OCI-LY1 (cell line): ENCODE data around the gene UGT1A5.
"Not testable (repeated sequence)": the region's sequence is repeated elsewhere in the genome, so short reads cannot be mapped to it uniquely, and the experiment has no call there.

ENCODE experiments used
- H2AFZ ChIP-seq: fragments of 200-600 bp; sonication (generic), shearing (Covaris generic); 2 replicates; pipeline ENCODE4 v1.6.0; 2014; ENCODE audit warnings: antibody characterized with exemption, mild to moderate bottlenecking, low read length
- H3F3A ChIP-seq: fragments of 200-600 bp; sonication (generic), shearing (Covaris generic); 2 replicates; pipeline ENCODE4 v1.6.0; 2014; ENCODE audit warnings: mild to moderate bottlenecking, antibody characterized with exemption, low read length, moderate library complexity; ENCODE audit not compliant: insufficient read depth
- H3K27ac ChIP-seq: fragments of 200-600 bp; sonication (generic); 2 replicates; pipeline ENCODE4 v1.5.1; 2014; ENCODE audit warnings: low read length, mixed run types, mild to moderate bottlenecking, low read depth; ENCODE audit not compliant: poor library complexity, severe bottlenecking
- H3K27me3 ChIP-seq: fragments of 200-600 bp; sonication (generic); 2 replicates; pipeline ENCODE4 v1.6.0; 2014; ENCODE audit warnings: antibody characterized with exemption, mild to moderate bottlenecking, low read length, moderate library complexity; ENCODE audit not compliant: insufficient read depth
- H3K36me3 ChIP-seq: fragments of 200-600 bp; sonication (generic); 2 replicates; pipeline ENCODE4 v1.6.1; 2014; ENCODE audit warnings: mild to moderate bottlenecking, antibody characterized with exemption, low read length, moderate library complexity, mixed read lengths; ENCODE audit not compliant: insufficient read depth
- H3K4me1 ChIP-seq: fragments of 200-600 bp; sonication (generic); 2 replicates; pipeline ENCODE4 v1.5.1; 2014; ENCODE audit warnings: mild to moderate bottlenecking, low read length, moderate library complexity; ENCODE audit not compliant: insufficient read depth, severe bottlenecking
- H3K4me2 ChIP-seq: fragments of 200-600 bp; sonication (generic), shearing (Covaris generic); 2 replicates; pipeline ENCODE4 v1.6.1; 2014; ENCODE audit warnings: low read length
- H3K4me3 ChIP-seq: fragments of 200-600 bp; sonication (generic); 2 replicates; pipeline ENCODE4 v1.5.1; 2014; ENCODE audit warnings: low read length, low read depth, mild to moderate bottlenecking, mixed read lengths; ENCODE audit not compliant: poor library complexity, severe bottlenecking
- H3K79me2 ChIP-seq: fragments of 200-600 bp; shearing (Covaris generic); 2 replicates; pipeline ENCODE4 v1.6.1; 2016; ENCODE audit warnings: mixed run types, low read length, mixed read lengths; ENCODE audit not compliant: insufficient read depth
- H3K9ac ChIP-seq: fragments of 200-600 bp; sonication (generic), shearing (Covaris generic); 2 replicates; pipeline ENCODE4 v1.6.1; 2014; ENCODE audit warnings: mild to moderate bottlenecking, low read length, mixed read lengths
- H3K9me2 ChIP-seq: fragments of 200-600 bp; sonication (generic), shearing (Covaris generic); 2 replicates; pipeline ENCODE4 v1.6.1; 2014; ENCODE audit warnings: low read depth, mild to moderate bottlenecking, low read length, mixed read lengths
- H3K9me3 ChIP-seq: fragments of 200-600 bp; shearing (Covaris generic); 2 replicates; pipeline ENCODE4 v1.6.1; 2014; ENCODE audit warnings: low read length, mixed read lengths
- H4K20me1 ChIP-seq: fragments of 200-600 bp; sonication (generic), shearing (Covaris generic); 2 replicates; pipeline ENCODE4 v1.6.0; 2016; ENCODE audit warnings: mild to moderate bottlenecking, low read length; ENCODE audit not compliant: insufficient read depth
- CTCF ChIP-seq: fragments of 200-600 bp; sonication (generic), shearing (Covaris generic); IDR thresholded peaks from 2 replicates; pipeline ENCODE4 v1.5.1; 2017; ENCODE audit warnings: mild to moderate bottlenecking, antibody characterized with exemption, low read length, moderate library complexity, mixed read lengths
- EZH2 ChIP-seq: fragments of 200-600 bp; sonication (generic), shearing (Covaris generic); IDR thresholded peaks from 2 replicates; pipeline ENCODE4 v1.8.0; 2017; ENCODE audit warnings: borderline replicate concordance, mixed run types, mild to moderate bottlenecking, antibody characterized with exemption, low read length, moderate library complexity, mixed read lengths

Gene UGT1A5

GRCh38 chr2:233718552-233718951, 5.8 kb downstream of the UGT1A5 start, which contains the start of gene UGT1A4:
UGT1A4 (plus strand) TSS chr2:233718736; CDS start chr2:233718821, 85 bp downstream.
- no peaks in the 10 kb centered on the region; the same call in 1 of the 2 replicates for H3K27me3 ChIP-seq
- no peak within 1 kb of the TSS for H3K9ac ChIP-seq
- H3K4me3 ChIP-seq: no peak within 1 kb of the TSS
- H3K9me3 ChIP-seq: no peaks in the 10 kb centered on the region
- H3K27ac ChIP-seq: no peak within 1 kb of the TSS
- H3F3A ChIP-seq: no peaks in the 10 kb centered on the region
- no peaks in the 10 kb centered on the region for H3K36me3 ChIP-seq
- no peak within 1 kb of the TSS for H2AFZ ChIP-seq
- no peaks in the 10 kb centered on the region for H3K4me1 ChIP-seq
- H3K4me2 ChIP-seq: no peak within 1 kb of the TSS
- H3K79me2 ChIP-seq: no peaks in the 10 kb centered on the region
- no peaks in the 10 kb centered on the region for H4K20me1 ChIP-seq
- no peaks in the 10 kb centered on the region for H3K9me2 ChIP-seq
- TF ChIP-seq EZH2 (no peak), CTCF (no peak)

GRCh38 chr2:233728723-233729301, 16.1 kb downstream of the UGT1A5 start, which contains the start of gene UGT1A3:
UGT1A3 (plus strand) TSS chr2:233729042; CDS start chr2:233729127, 85 bp downstream.
- Histone ChIP-seq H3K27ac (no peak within 1 kb of the TSS), H2AFZ (no peak within 1 kb of the TSS), H3K9me3 (no peaks in the 10 kb centered on the region), H3K79me2 (no peaks in the 10 kb centered on the region), H3K4me1 (no peaks in the 10 kb centered on the region), H3K36me3 (no peaks in the 10 kb centered on the region), H4K20me1 (no peaks in the 10 kb centered on the region), H3K9ac (no peak within 1 kb of the TSS), H3K4me2 (no peak within 1 kb of the TSS), H3K27me3 (no peaks in the 10 kb centered on the region), H3F3A (no peaks in the 10 kb centered on the region), H3K9me2 (no peaks in the 10 kb centered on the region), H3K4me3 (no peak within 1 kb of the TSS)
- no peak for TF ChIP-seq CTCF
- no peak for TF ChIP-seq EZH2

- not testable (repeated sequence) for H3K4me3 ChIP-seq, H2AFZ ChIP-seq, H3K27me3 ChIP-seq, H3K4me2 ChIP-seq, H3K9me2 ChIP-seq, H3K9me3 ChIP-seq, H3K36me3 ChIP-seq, H3K9ac ChIP-seq, H3F3A ChIP-seq, H3K27ac ChIP-seq, H3K4me1 ChIP-seq, H4K20me1 ChIP-seq, H3K79me2 ChIP-seq
Observed at GRCh38 chr2:233736868-233737653, 24.4 kb downstream of the UGT1A5 start.
